ENCODE data around the gene CYFIP1.

CYFIP1 gene

GRCh38 chr15:22956257-22956977, 23.8 kb downstream of the CYFIP1 start:
- H3K36me3 ChIP-seq: no peaks in the 10 kb centered on the region
- TF ChIP-seq CTCF (IDR thresholded peaks at IDR 0.05): no peak
- no peaks in the 10 kb centered on the region for H3K9me3 ChIP-seq
- no peak overlapping the region for H3K4me3 ChIP-seq
- peak overlapping the region; percentile 76 to 77 for H3K27ac ChIP-seq
- peaks cover 10 to 100% (median 79%) of the 10 kb centered on the region in 4 donors for H3K4me1 ChIP-seq
- no peaks in the 10 kb centered on the region for H3K27me3 ChIP-seq
- intact Hi-C loops (cut with DNase I; ENCODE audit: low total_unique reads): no loop called here
- peak in 1 of 2 donors; percentile 83 for DNase-seq

GRCh38 chr15:22955544-22956119, 24.5 kb downstream of the CYFIP1 start:
- no peak for DNase-seq
- intact Hi-C loops (cut with DNase I; ENCODE audit: low total_unique reads): no loop called here
- Histone ChIP-seq H3K36me3 (no peaks in the 10 kb centered on the region), H3K9me3 (no peaks in the 10 kb centered on the region), H3K4me3 (no peak overlapping the region), H3K27ac (peak overlapping the region; percentile 76 to 77), H3K4me1 (peaks cover 10 to 100% (median 78%) of the 10 kb centered on the region in 4 donors), H3K27me3 (no peaks in the 10 kb centered on the region)
- no peak for TF ChIP-seq CTCF (IDR thresholded peaks at IDR 0.05)

GRCh38 chr15:22954798-22955543, 25.2 kb downstream of the CYFIP1 start:
- no peak for TF ChIP-seq CTCF (IDR thresholded peaks at IDR 0.05)
- peak overlapping the region; percentile 76 to 77 for H3K27ac ChIP-seq
- no peak overlapping the region for H3K4me3 ChIP-seq
- no peaks in the 10 kb centered on the region for H3K9me3 ChIP-seq
- intact Hi-C loops (cut with DNase I; ENCODE audit: low total_unique reads): no loop called here
- H3K4me1 ChIP-seq: peaks cover 10 to 100% (median 78%) of the 10 kb centered on the region in 4 donors
- no peak for DNase-seq
- no peaks in the 10 kb centered on the region for H3K27me3 ChIP-seq
- no peaks in the 10 kb centered on the region for H3K36me3 ChIP-seq

- no peak for TF ChIP-seq CTCF (IDR thresholded peaks at IDR 0.05)
- H3K4me3 ChIP-seq: no peak overlapping the region
- H3K27me3 ChIP-seq: no peaks in the 10 kb centered on the region
- peaks cover 10 to 100% (median 73%) of the 10 kb centered on the region in 4 donors for H3K4me1 ChIP-seq
- intact Hi-C loops (cut with DNase I; ENCODE audit: low total_unique reads): no loop called here
- H3K9me3 ChIP-seq: no peaks in the 10 kb centered on the region
- DNase-seq: no peak
- H3K36me3 ChIP-seq: no peaks in the 10 kb centered on the region
- peak overlapping the region; percentile 76 to 77 for H3K27ac ChIP-seq
Observed at GRCh38 chr15:22954326-22954725, 25.8 kb downstream of the CYFIP1 start.

- H3K27me3 ChIP-seq: no peaks in the 10 kb centered on the region
- H3K9me3 ChIP-seq: no peaks in the 10 kb centered on the region
- H3K27ac ChIP-seq: peak overlapping the region; percentile 76 to 77
- no peaks in the 10 kb centered on the region for H3K36me3 ChIP-seq
- TF ChIP-seq CTCF (IDR thresholded peaks at IDR 0.05): no peak
- intact Hi-C loops (cut with DNase I; ENCODE audit: low total_unique reads): no loop called here
- no peak overlapping the region for H3K4me3 ChIP-seq
- peaks cover 10 to 100% (median 67%) of the 10 kb centered on the region in 4 donors for H3K4me1 ChIP-seq
- DNase-seq: no peak
Observed at GRCh38 chr15:22952796-22953579, 27.2 kb downstream of the CYFIP1 start.
